Keratinocyte (primary cell): ENCODE data around the gene FMN1.

ENCODE experiments used
- CTCF ChIP-seq, 3 experiments: IDR thresholded peaks in 1 of 3; conservative IDR thresholded peaks in 1 of 3; optimal IDR thresholded peaks in 1 of 3; 2 replicates in 2 of 3; 3 replicates in 1 of 3; pipeline versions ENCODE3 to v1.5.1; 2011; ENCODE audit warnings: low read length in 3 of 3, mild to moderate bottlenecking in 3 of 3, moderate library complexity in 2 of 3, control low read depth in 1 of 3, inconsistent platforms in 1 of 3; ENCODE audit not compliant: insufficient read depth in 2 of 3; ENCODE audit errors: extremely low read depth in 1 of 3
- EZH2 ChIP-seq: IDR thresholded peaks from one replicate; pipeline ENCODE4 v1.6.1; 2012; ENCODE audit warnings: inconsistent platforms, mild to moderate bottlenecking, low read length, moderate library complexity

- TF ChIP-seq CTCF (optimal IDR thresholded peaks at IDR 0.05 in 1 of 3, IDR thresholded peaks at IDR 0.05 in 1 of 3, conservative IDR thresholded peaks at IDR 0.05 in 1 of 3; ENCODE audit: extremely low read depth in 1 of 3, insufficient read depth in 2 of 3, low read length in 3 of 3) (no peak), EZH2 (no peak)
These were observed 248.3 kb downstream of the FMN1 start for GRCh38 chr15:32946210-32946609.
